GM10266 (cell line): ENCODE measurements around the gene HYI.

ENCODE experiments used
- DNase-seq: peaks from one replicate; pipeline ENCODE4 v3.0.0; 2012; ENCODE audit errors: extremely low spot score
- CTCF ChIP-seq: IDR thresholded peaks from 2 replicates; pipeline ENCODE4 v1.5.1; 2012; ENCODE audit warnings: mild to moderate bottlenecking, low read depth; ENCODE audit not compliant: control insufficient read depth, insufficient read depth; ENCODE audit errors: missing control alignments

HYI gene

DNA sequence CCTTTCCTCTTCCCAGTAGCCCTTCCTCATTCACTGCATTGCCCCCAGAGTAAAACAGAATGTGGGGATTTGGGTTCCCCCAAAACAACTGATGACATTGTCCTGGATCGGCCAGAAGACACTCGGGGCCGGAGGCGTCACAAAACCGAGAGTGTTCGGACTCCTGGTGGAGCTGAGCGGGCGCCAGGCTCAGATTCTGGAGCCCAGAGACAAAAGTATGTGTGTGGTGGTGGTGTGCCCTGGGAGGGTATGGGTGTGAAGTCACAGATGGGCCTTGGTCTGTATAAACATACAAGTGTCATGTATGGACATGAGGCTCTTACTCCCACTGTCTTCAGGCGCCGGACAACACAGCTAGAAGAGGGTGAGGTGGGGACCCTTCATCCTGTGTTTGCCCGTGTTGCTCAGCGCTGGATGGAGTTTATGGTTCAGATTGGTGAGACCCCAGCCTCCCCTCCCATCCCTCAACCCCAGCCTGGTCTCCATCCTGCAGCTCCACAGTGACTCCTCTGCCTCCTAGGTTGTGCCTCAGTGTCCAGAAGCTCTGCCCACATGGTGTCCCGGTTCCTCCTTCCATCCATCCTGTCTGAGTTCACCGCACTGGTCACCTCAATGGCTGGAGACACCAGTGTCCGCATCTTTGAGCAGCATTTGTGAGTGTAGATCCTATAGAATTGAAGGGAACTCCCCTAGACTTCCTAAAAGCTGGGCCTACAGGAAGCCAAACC lies 12.4 kb downstream of the HYI start:
- DNase-seq = no peak

DNA sequence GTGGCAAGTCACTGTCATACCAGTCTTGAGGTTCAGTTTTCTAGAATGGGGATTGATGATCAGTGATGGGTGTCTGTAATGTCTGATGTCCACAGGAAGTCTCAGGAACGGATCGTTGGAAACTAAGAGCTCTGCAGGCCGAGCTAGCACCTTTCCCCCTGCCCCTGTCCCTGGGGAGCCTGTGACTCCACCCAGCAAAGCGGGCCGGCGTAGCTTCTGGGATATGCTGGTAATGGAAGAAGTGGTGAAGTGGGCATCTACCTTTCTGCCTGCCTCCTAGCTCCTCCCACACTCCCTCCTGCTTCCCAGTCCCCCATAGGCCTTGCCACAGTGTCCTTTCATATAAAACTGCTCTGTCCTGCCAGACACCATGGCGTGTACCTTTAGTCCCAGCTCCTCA lies 13.4 kb downstream of the HYI start:
- DNase-seq = no peak
- no peak for TF ChIP-seq CTCF

More for the DNA sequence above, 12.4 kb downstream of the HYI start:
- no peak for TF ChIP-seq CTCF

- no peak for DNase-seq
- no peak for TF ChIP-seq CTCF
Observed at GRCh38 chr1:43439781-43440180, 13.9 kb downstream of the HYI start.

GRCh38 chr1:43438953-43439581 lies 14.7 kb downstream of the HYI start:
- DNase-seq = no peak
- no peak for TF ChIP-seq CTCF

- DNase-seq = no peak
Observed at GRCh38 chr1:43438576-43438952, 15.2 kb downstream of the HYI start.

GRCh38 chr1:43438006-43438405 lies 15.7 kb downstream of the HYI start:
- no peak for DNase-seq
- no peak for TF ChIP-seq CTCF

More at GRCh38 chr1:43438576-43438952, 15.2 kb downstream of the HYI start:
- no peak for TF ChIP-seq CTCF

DNA sequence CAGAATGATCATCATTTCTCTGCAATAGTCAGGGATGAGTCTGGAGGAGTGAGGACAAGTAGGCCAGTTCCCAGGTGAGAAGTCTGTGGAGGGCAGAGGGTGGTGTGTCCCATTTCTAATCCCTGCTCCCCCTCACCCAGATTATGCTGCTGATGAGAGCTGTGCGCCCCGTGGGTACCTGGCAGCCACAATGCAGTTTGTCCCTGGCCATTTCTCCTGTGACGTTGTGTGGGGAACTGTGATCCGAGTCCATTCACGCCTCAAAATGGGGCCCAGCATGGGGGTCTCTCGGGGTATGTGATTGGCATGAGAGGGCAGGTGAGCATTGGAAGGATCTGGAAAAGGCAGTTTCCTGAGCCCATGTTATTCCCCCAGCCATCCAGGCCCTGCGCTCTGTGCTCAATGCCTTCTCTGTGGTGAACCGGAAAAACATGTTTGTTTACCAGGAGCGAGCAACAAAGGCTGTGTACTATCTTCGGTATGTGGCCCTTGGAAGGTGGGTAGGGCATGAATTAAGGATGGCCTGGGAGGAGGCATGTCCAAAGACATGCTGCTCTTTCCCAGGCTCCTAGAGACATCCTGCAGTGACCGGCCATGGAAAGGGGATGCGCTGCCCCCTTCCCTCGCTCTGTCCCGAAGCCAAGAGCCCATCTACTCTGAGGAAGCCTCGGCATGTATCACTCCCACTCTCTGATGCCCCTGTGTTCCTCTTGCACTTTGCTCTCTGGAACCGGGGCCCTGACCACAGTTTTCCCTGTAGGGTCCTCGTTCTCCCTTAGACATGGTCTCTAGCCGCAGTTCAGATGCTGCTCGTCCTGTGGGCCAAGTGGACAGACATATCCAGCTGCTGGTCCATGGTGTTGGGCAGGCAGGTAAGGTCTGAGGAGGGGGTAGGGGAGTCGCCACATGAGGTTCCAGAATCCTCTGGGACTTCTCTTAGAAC lies 16.4 kb downstream of the HYI start:
- TF ChIP-seq CTCF = no peak
- no peak for DNase-seq
